ENCODE results near the gene OR2L2. TPM values are rescaled to one million over a fixed set of nuclear protein-coding genes. Genes with fewer than 3 reads are reported as not detected.
"Not testable (repeated sequence)": the region's sequence is repeated elsewhere in the genome, so short reads cannot be mapped to it uniquely, and the experiment has no call there.

Gene OR2L2
- 0.29 TPM for total RNA-seq

- DNase-seq (ENCODE audit: low spot score), result no peak
Observed at GRCh38 chr1:248029770-248030169, at the start of gene OR2L2. TSS of gene OR2L2 (plus strand) at chr1:248030070. CDS start at chr1:248038268, 8,198 bp downstream.

GRCh38 chr1:247992986-247993385, 36.9 kb upstream of the OR2L2 start:
- no peak for DNase-seq (ENCODE audit: low spot score)

GRCh38 chr1:247998811-247999210, 31.1 kb upstream of the OR2L2 start:
- no peak for DNase-seq (ENCODE audit: low spot score)

- DNase-seq (ENCODE audit: low spot score), result no peak
Observed at GRCh38 chr1:248000169-248000568, 29.7 kb upstream of the OR2L2 start.

- no peak for DNase-seq (ENCODE audit: low spot score)
Observed at GRCh38 chr1:248007778-248008177, 22.1 kb upstream of the OR2L2 start.

GRCh38 chr1:248009681-248010080, 20.2 kb upstream of the OR2L2 start:
- DNase-seq (ENCODE audit: low spot score), result no peak

GRCh38 chr1:248013229-248013710, 16.6 kb upstream of the OR2L2 start, which contains the start of gene OR2L5:
TSS of gene OR2L5 (plus strand) at chr1:248013660. CDS start at chr1:248021948, 8,288 bp downstream.
- no peak for DNase-seq (ENCODE audit: low spot score)

- DNase-seq (ENCODE audit: low spot score), result no peak
Observed at GRCh38 chr1:248015803-248016202, 14.1 kb upstream of the OR2L2 start.

- DNase-seq (ENCODE audit: low spot score), result no peak
Observed at GRCh38 chr1:248045209-248045608, 15.3 kb downstream of the OR2L2 start.

GRCh38 chr1:248046536-248046935, 16.7 kb downstream of the OR2L2 start, which contains the start of gene OR2L3:
TSS of gene OR2L3 (plus strand) at chr1:248046836. CDS start at chr1:248060682, 13,846 bp downstream.
- no peak for DNase-seq (ENCODE audit: low spot score)

- no peak for DNase-seq (ENCODE audit: low spot score)
Observed at GRCh38 chr1:248047008-248047407, 17.1 kb downstream of the OR2L2 start.

GRCh38 chr1:248054671-248055070, 24.8 kb downstream of the OR2L2 start:
- DNase-seq (ENCODE audit: low spot score), result no peak

GRCh38 chr1:248055261-248055660, 25.4 kb downstream of the OR2L2 start:
- no peak for DNase-seq (ENCODE audit: low spot score)

GRCh38 chr1:248065071-248065470, 35.2 kb downstream of the OR2L2 start:
- no peak for DNase-seq (ENCODE audit: low spot score)

GRCh38 chr1:248065604-248066003, 35.7 kb downstream of the OR2L2 start:
- DNase-seq (ENCODE audit: low spot score), result no peak

- DNase-seq (ENCODE audit: low spot score), result not testable (repeated sequence)
Observed at GRCh38 chr1:248083864-248084263, 54.0 kb downstream of the OR2L2 start.

Other genes with a start within 250 kb of the OR2L2 start
- gene OR14A16, start 206.0 kb upstream of the OR2L2 start, total RNA-seq, result not detected
- not detected for gene OR11L1, start 188.2 kb upstream of the OR2L2 start, total RNA-seq
- 0.42 TPM for gene TRIM58, start 172.9 kb upstream of the OR2L2 start, total RNA-seq
- not detected for gene OR2W3, start 134.5 kb upstream of the OR2L2 start, total RNA-seq
- not detected for gene OR2T8, start 109.8 kb upstream of the OR2L2 start, total RNA-seq
- gene OR2AJ1, start 105.2 kb upstream of the OR2L2 start, total RNA-seq, result not detected
- gene OR2L8, start 81.2 kb upstream of the OR2L2 start, total RNA-seq, result not detected
- gene OR2AK2, start 64.8 kb upstream of the OR2L2 start, total RNA-seq, result not detected
- gene OR2L5, start 16.4 kb upstream of the OR2L2 start, total RNA-seq, result not detected
- not detected for gene OR2L3, start 16.8 kb downstream of the OR2L2 start, total RNA-seq
- gene OR2L13, start 65.1 kb downstream of the OR2L2 start, total RNA-seq, result not detected
- not detected for gene OR2M5, start 115.1 kb downstream of the OR2L2 start, total RNA-seq
- gene OR2M2, start 144.8 kb downstream of the OR2L2 start, total RNA-seq, result not detected
- gene OR2M3, start 167.2 kb downstream of the OR2L2 start, total RNA-seq, result not detected
- not detected for gene OR2M4, start 201.3 kb downstream of the OR2L2 start, total RNA-seq
- gene OR2T33, start 247.9 kb downstream of the OR2L2 start, total RNA-seq, result not detected

Measured in ureter (tissue), 1 donor.